ENCODE results near the gene RLN1. TPM values are rescaled to one million over a fixed set of nuclear protein-coding genes. Genes with fewer than 3 reads are reported as not detected.

RLN1 gene
- total and polyA plus RNA-seq, 2 experiments from 2014 or later, result not detected

- TF ChIP-seq EZH2phosphoT487 (IDR thresholded peaks at IDR 0.05; ENCODE audit: insufficient read depth, low read depth), result no peak
- no peak for TF ChIP-seq EZH2 (IDR thresholded peaks at IDR 0.05; ENCODE audit: insufficient read depth, poor library complexity, severe bottlenecking)
- H3K4me2 ChIP-seq (ENCODE audit: unreplicated experiment), result no peak overlapping the region
- no peak overlapping the region for H3K9ac ChIP-seq
- no peaks in the 10 kb centered on the region for H3K27me3 ChIP-seq (replicated peaks; ENCODE audit: insufficient read depth)
- H3K4me1 ChIP-seq (ENCODE audit: insufficient read depth), result no peaks in the 10 kb centered on the region
- in situ Hi-C loops (cut with MboI), result no loop called here
- H3K36me3 ChIP-seq (ENCODE audit: low read depth), result no peaks in the 10 kb centered on the region
- WGBS, 2 experiments (ENCODE audit: low coverage in 1 of 2, low lambda C conversion rate in 2 of 2, missing lambda C conversion rate in 2 of 2), result 82 to 89% methylated on average over 3 of the region's 3 CpGs
- H2AFZ ChIP-seq, result no peak overlapping the region
- DNase-seq, result no peak
- no peaks in the 10 kb centered on the region for H3K9me2 ChIP-seq (ENCODE audit: insufficient read depth)
- no peaks in the 10 kb centered on the region for H3F3A ChIP-seq (ENCODE audit: insufficient read depth)
- no peaks in the 10 kb centered on the region for H3K79me2 ChIP-seq (ENCODE audit: insufficient read depth)
- no peaks in the 10 kb centered on the region for H3K9me3 ChIP-seq (ENCODE audit: low read depth)
- H4K20me1 ChIP-seq (ENCODE audit: insufficient read depth), result no peaks in the 10 kb centered on the region
- no peak overlapping the region for H3K27ac ChIP-seq
- no peak overlapping the region for H3K4me3 ChIP-seq
Observed at GRCh38 chr9:5361326-5362010, 21.8 kb upstream of the RLN1 start.

- no peaks in the 10 kb centered on the region for H3K9me2 ChIP-seq (ENCODE audit: insufficient read depth)
- no peak overlapping the region for H3K27ac ChIP-seq
- in situ Hi-C loops (cut with MboI), result no loop called here
- H4K20me1 ChIP-seq (ENCODE audit: insufficient read depth), result no peaks in the 10 kb centered on the region
- no peak overlapping the region for H3K9ac ChIP-seq
- no peaks in the 10 kb centered on the region for H3K4me1 ChIP-seq (ENCODE audit: insufficient read depth)
- no peak overlapping the region for H3K4me2 ChIP-seq (ENCODE audit: unreplicated experiment)
- H3K4me3 ChIP-seq, result no peak overlapping the region
- H3K79me2 ChIP-seq (ENCODE audit: insufficient read depth), result no peaks in the 10 kb centered on the region
- TF ChIP-seq EZH2phosphoT487 (IDR thresholded peaks at IDR 0.05; ENCODE audit: insufficient read depth, low read depth), result no peak
- no peak for TF ChIP-seq EZH2 (IDR thresholded peaks at IDR 0.05; ENCODE audit: insufficient read depth, poor library complexity, severe bottlenecking)
- no peaks in the 10 kb centered on the region for H3K36me3 ChIP-seq (ENCODE audit: low read depth)
- no peak overlapping the region for H2AFZ ChIP-seq
- no peaks in the 10 kb centered on the region for H3F3A ChIP-seq (ENCODE audit: insufficient read depth)
- H3K9me3 ChIP-seq (ENCODE audit: low read depth), result no peaks in the 10 kb centered on the region
- no peak for DNase-seq
- H3K27me3 ChIP-seq (replicated peaks; ENCODE audit: insufficient read depth), result no peaks in the 10 kb centered on the region
Observed at GRCh38 chr9:5360341-5360740, 20.7 kb upstream of the RLN1 start.

DNA sequence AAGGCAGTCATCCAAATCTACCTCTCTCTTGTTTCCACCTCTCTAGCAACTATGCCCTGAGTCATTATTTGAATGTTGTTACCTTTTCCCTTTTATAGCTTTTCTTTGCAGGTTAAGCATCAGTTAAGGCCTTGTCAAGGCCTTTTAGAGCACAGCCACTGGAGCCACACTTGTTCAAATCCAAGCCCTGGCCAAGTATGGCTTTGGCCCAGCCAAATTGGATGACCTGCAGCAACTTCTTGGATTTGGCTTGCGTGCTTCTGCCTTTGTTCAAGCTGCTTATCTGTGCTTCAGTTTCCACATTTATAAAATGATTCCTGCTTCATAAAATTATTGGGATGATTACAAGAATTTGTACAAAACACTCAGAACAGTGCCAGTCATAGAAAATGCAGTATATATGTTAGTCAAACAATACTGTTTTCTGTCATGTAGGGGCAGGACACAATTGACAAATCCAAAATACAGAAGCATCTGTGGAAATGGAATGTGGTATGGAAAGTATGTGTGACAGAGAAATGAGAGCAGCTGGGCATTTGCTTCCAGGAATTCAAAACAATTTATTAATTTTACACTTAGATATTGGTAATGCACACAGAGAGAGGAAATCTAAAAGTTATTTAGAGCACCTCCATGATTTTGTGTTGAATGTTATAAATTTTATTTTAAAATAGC, 17.9 kb upstream of the RLN1 start:
- Histone ChIP-seq H3K9ac (no peak overlapping the region), H3K27ac (no peak overlapping the region), H3K9me3 (ENCODE audit: low read depth) (no peaks in the 10 kb centered on the region), H3K79me2 (ENCODE audit: insufficient read depth) (no peaks in the 10 kb centered on the region), H3K4me1 (ENCODE audit: insufficient read depth) (no peaks in the 10 kb centered on the region), H3K9me2 (ENCODE audit: insufficient read depth) (no peaks in the 10 kb centered on the region), H3K36me3 (ENCODE audit: low read depth) (no peaks in the 10 kb centered on the region), H3F3A (ENCODE audit: insufficient read depth) (no peaks in the 10 kb centered on the region), H3K27me3 (replicated peaks; ENCODE audit: insufficient read depth) (no peaks in the 10 kb centered on the region), H4K20me1 (ENCODE audit: insufficient read depth) (no peaks in the 10 kb centered on the region), H3K4me3 (no peak overlapping the region), H3K4me2 (ENCODE audit: unreplicated experiment) (no peak overlapping the region), H2AFZ (no peak overlapping the region)
- TF ChIP-seq EZH2 (IDR thresholded peaks at IDR 0.05; ENCODE audit: insufficient read depth, poor library complexity, severe bottlenecking) (no peak), EZH2phosphoT487 (IDR thresholded peaks at IDR 0.05; ENCODE audit: insufficient read depth, low read depth) (no peak)
- in situ Hi-C loops (cut with MboI), result no loop called here
- DNase-seq, result no peak
- WGBS, 2 experiments (ENCODE audit: low coverage in 1 of 2, low lambda C conversion rate in 2 of 2, missing lambda C conversion rate in 2 of 2), result 95 to 100% methylated on average over 1 of the region's 1 CpG

DNA sequence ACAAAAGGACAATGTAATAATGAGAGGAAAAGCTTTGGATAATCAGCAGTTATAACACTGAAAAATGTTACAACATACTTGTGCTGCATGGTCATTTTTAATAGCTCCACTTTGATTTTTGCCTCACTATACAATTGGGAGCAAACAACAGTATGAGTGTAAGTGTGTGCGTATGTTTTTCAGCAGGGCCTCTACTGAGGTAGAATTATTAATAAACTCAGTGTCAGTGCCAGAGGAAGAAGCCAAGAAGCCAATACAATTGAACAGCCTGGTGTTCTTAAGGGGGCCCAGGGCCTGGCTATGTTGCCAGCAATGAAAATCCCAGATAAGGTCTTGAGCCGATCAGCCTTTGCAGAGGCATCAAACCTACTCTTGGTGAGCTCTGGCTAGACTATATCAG, 16.1 kb upstream of the RLN1 start:
- H3K27ac ChIP-seq, result no peak overlapping the region

More for the DNA sequence above, 16.1 kb upstream of the RLN1 start:
- WGBS, 2 experiments (ENCODE audit: low coverage in 1 of 2, low lambda C conversion rate in 2 of 2, missing lambda C conversion rate in 2 of 2), result 91 to 97% methylated on average over 2 of the region's 2 CpGs
- DNase-seq, result no peak
- H3K27me3 ChIP-seq (replicated peaks; ENCODE audit: insufficient read depth), result no peaks in the 10 kb centered on the region
- TF ChIP-seq EZH2phosphoT487 (IDR thresholded peaks at IDR 0.05; ENCODE audit: insufficient read depth, low read depth) (no peak), EZH2 (IDR thresholded peaks at IDR 0.05; ENCODE audit: insufficient read depth, poor library complexity, severe bottlenecking) (no peak)
- H3K79me2 ChIP-seq (ENCODE audit: insufficient read depth), result no peaks in the 10 kb centered on the region
- no peaks in the 10 kb centered on the region for H3K9me2 ChIP-seq (ENCODE audit: insufficient read depth)
- H3F3A ChIP-seq (ENCODE audit: insufficient read depth), result no peaks in the 10 kb centered on the region
- H3K9ac ChIP-seq, result no peak overlapping the region
- H4K20me1 ChIP-seq (ENCODE audit: insufficient read depth), result no peaks in the 10 kb centered on the region
- no peaks in the 10 kb centered on the region for H3K9me3 ChIP-seq (ENCODE audit: low read depth)
- in situ Hi-C loops (cut with MboI), result no loop called here
- H3K4me1 ChIP-seq (ENCODE audit: insufficient read depth), result no peaks in the 10 kb centered on the region
- no peak overlapping the region for H3K4me2 ChIP-seq (ENCODE audit: unreplicated experiment)
- H3K36me3 ChIP-seq (ENCODE audit: low read depth), result no peaks in the 10 kb centered on the region
- no peak overlapping the region for H3K4me3 ChIP-seq
- no peak overlapping the region for H2AFZ ChIP-seq

All from GM23248 (cell line).